ENCODE data around the gene BEX5. TPM values are rescaled to one million over a fixed set of nuclear protein-coding genes. Genes with fewer than 3 reads are reported as not detected.
"Not testable (repeated sequence)": the region's sequence is repeated elsewhere in the genome, so short reads cannot be mapped to it uniquely, and the experiment has no call there.

BEX5 gene
- 1 to 10 TPM; 7.1 to 8.9 TPM for total RNA-seq
- total RNA-seq: 4.4 to 8.2 reads per million in 2 donors

DNA sequence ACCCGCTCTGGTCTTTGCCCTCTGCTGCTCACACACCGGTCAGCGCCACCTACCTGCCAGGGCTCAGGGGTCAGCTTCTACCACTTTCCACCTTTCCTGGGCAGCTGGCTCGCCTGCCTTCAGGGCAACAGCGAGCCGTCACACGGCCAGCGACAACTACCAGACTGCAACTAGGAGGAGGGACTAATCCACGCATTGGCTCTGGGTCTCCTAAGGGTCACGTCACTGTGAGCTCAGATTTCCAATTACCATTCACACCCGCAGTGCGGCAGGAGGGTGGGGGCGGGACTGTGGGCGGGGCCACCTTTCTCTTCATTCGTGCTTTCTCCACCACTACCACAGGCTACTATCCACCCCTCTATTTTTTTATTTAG is at the start of gene BEX5:
TSS of gene BEX5 (minus strand) at position 172 of the 374 bp plus-strand sequence. CDS start 1,712 bp downstream, outside the sequence.
- peak within 1 kb of the TSS; percentile 99 for H3K4me3 Mint-ChIP-seq
- DNase-seq (peak; percentile 29 to 45 (median 34)), ATAC-seq (peak; percentile 96)
- H3K4me1 Mint-ChIP-seq: peaks cover 13% of the 10 kb centered on the region
- H3K36me3 Mint-ChIP-seq (ENCODE audit: low read depth): peaks cover 3% of the 10 kb centered on the region
- H3K9me3 ChIP-seq (ENCODE audit: control insufficient read depth, low read length, poor library complexity, severe bottlenecking): no peaks in the 10 kb centered on the region
- H3K27ac Mint-ChIP-seq: peak within 1 kb of the TSS; percentile 95
- H3K27me3 Mint-ChIP-seq: peaks cover 14% of the 10 kb centered on the region

DNA sequence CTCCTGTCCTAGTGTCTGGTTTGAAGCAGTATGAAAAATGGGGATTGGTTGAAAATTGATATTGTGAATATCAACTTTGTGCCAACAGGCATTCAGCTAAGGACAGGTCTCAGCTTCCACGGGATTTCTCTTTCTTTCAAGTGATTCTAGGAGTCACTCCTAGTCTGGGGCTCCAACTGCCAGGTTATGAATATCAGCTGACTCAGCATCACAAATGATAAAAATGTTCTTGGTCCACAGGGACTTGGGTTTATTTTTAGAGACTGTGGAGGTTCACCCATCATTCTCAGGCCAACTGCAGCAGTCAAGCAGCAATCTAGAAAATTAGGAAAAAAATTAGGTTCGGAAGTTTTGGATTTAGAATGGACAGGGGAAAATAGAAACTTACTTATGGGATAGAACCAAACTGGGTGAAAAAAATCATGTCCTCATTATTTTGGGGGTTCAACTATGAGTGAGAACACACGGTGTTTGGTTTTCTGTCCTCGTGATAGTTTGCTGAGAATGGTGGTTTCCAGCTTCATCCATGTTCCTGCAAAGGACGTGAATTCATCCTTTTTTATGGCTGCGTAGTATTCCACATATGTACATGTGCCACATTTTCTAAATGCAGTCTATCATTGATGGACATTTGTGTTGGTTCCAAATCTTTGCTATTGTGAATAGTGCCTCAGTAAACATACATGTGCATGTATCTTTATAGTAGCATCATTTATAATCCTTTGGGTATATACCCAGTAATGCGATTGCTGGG is 30.4 kb upstream of the BEX5 start:
- DNase-seq: no peak
- H3K9me3 ChIP-seq (ENCODE audit: control insufficient read depth, low read length, poor library complexity, severe bottlenecking): no peaks in the 10 kb centered on the region
- no peak for ATAC-seq
- no peaks in the 10 kb centered on the region for H3K36me3 Mint-ChIP-seq (ENCODE audit: low read depth)
- H3K4me1 Mint-ChIP-seq: no peaks in the 10 kb centered on the region
- H3K27me3 Mint-ChIP-seq: no peaks in the 10 kb centered on the region
- H3K4me3 Mint-ChIP-seq: no peak overlapping the region
- no peak overlapping the region for H3K27ac Mint-ChIP-seq

DNA sequence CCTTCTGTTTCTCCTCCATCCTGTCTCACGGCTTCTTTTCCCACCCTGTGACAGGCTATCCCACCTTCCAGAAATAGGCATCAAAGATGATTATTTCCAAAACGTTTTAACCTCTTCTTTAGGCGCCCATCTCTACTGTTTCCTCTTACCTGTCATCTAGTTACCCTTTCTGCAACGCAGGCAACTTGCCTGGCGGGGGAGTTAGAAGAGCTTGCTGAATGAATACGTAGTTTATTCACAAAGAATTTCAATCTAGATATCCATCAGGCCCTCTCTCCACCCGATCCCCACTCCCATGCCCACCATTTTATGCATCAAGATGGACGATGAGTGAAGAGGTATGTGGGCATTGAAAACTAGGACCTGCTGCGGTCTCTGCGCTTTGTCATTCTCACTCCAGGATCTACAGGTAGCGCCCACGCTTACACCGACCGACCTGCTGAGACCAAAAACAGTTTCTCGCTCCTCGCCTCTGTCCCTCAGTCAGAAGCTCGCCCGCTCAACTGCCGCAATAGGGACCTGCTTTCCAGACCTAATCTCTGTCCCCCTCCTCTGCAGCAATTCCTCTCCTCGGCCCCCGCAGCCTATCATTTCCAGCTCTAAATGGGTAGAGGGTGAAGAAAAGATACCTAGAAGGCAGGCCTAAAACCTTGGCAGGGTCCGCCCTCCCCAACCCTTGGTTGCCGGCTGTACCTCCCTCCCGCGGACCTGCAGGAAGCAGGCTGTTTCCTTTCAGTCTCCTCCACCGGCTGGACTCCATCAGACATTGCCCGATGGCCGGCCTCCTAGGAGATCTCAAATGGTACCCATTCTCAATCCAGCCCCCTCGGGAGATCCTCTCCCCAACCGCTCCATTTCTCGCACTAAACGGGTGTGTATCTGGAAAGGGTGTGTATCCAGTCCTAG is 624 bp downstream of the BEX5 start:
- Mint-ChIP-seq H3K4me1 (peaks cover 13% of the 10 kb centered on the region), H3K27ac (peak overlapping the region; percentile 95), H3K4me3 (peak overlapping the region; percentile 99), H3K36me3 (ENCODE audit: low read depth) (peaks cover 3% of the 10 kb centered on the region), H3K27me3 (peaks cover 12% of the 10 kb centered on the region)
- H3K9me3 ChIP-seq (ENCODE audit: control insufficient read depth, low read length, poor library complexity, severe bottlenecking): no peaks in the 10 kb centered on the region
- DNase-seq (peak in 1 of 3 donors; percentile 8), ATAC-seq (peak; percentile 57)

DNA sequence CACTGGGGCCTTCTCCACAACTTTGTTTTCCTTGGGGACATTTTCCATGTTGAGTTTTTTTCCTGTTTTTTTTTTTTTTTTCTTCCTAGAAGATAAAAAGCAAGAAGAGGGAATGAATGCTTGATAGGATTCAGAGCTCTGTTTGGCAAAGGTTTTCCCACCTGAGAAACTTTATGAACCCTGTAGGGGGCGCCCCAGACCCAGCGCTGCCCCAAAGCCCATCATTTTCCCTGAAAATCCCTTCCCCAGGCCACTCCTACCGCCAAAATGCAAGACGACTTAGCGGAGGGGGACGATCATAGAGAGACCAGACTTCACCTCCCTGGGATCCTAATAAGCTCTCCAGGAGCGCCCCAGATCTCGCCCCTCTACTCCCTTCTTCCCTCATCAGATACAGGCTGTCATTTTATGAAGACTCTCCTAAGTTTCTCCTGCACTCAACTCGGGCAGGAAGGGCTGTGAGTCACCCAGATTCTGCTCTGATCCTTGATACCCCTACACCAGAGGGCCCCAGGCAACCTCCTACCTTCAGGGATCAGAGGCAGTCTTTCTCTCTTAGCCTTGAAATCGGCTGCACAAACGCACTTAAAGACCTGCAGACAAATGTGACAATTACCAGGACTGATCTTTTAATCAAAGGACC is 1.4 kb downstream of the BEX5 start:
- H3K4me1 Mint-ChIP-seq: peaks cover 13% of the 10 kb centered on the region
- ATAC-seq (peak; percentile 6), DNase-seq (peak in 2 of 3 donors; percentile 4 to 7)
- peak overlapping the region; percentile 95 for H3K27ac Mint-ChIP-seq
- peaks cover 8% of the 10 kb centered on the region for H3K27me3 Mint-ChIP-seq
- H3K9me3 ChIP-seq (ENCODE audit: control insufficient read depth, low read length, poor library complexity, severe bottlenecking): no peaks in the 10 kb centered on the region
- peak overlapping the region; percentile 99 for H3K4me3 Mint-ChIP-seq
- peaks cover 3% of the 10 kb centered on the region for H3K36me3 Mint-ChIP-seq (ENCODE audit: low read depth)

DNA sequence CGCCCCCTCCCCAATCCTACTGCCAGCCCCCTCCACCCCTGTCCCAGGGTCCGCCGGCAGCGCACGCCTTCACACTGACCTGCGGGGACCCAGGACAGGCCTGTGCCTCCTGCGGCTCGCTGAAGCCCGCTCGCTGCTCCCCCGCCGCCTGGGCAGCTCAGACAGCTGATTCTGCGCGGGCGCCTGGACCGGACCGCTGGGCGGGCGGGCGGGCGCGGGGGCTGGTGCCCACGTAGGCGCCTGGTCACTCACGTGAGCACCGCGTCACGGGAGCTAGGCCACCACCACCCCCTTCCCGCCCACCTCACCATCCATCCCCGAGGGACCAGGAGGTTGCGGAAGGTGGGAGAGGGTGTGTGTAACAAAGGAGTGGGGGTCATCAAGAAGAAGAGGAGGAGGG is 13.5 kb downstream of the BEX5 start, which contains the start of gene TCEAL6:
TSS of gene TCEAL6 (minus strand) at position 208 of the 400 bp plus-strand sequence.
- not testable (repeated sequence) for ATAC-seq; H3K27ac Mint-ChIP-seq; H3K4me3 Mint-ChIP-seq; H3K4me1 Mint-ChIP-seq; DNase-seq; H3K36me3 Mint-ChIP-seq (ENCODE audit: low read depth); H3K9me3 ChIP-seq (ENCODE audit: control insufficient read depth, low read length, poor library complexity, severe bottlenecking)
- H3K27me3 Mint-ChIP-seq: peaks cover 31% of the 10 kb centered on the region

DNA sequence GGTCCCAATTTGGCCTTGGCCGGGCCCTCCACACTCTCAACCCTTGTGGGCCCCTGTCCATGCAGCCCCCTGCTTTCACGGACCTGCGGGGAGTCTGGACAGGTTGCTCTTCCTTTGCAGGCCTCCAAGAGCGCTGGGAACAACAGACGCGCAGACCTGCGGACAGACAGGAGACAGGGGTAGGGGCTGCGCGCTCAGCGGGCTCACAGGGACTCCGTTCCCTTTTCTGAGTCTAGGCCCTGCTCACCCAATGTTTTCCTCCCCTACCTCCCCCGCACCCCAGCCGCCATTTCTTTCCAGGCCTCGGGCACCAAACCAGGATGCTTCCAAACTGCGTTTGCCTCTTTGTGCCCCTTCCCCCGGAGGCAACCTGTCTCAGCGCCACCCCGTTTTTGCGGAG is 14.1 kb downstream of the BEX5 start:
- H3K4me1 Mint-ChIP-seq; H3K27ac Mint-ChIP-seq; DNase-seq; H3K9me3 ChIP-seq (ENCODE audit: control insufficient read depth, low read length, poor library complexity, severe bottlenecking); H3K36me3 Mint-ChIP-seq (ENCODE audit: low read depth); H3K4me3 Mint-ChIP-seq; ATAC-seq: not testable (repeated sequence)
- peaks cover 37% of the 10 kb centered on the region for H3K27me3 Mint-ChIP-seq

DNA sequence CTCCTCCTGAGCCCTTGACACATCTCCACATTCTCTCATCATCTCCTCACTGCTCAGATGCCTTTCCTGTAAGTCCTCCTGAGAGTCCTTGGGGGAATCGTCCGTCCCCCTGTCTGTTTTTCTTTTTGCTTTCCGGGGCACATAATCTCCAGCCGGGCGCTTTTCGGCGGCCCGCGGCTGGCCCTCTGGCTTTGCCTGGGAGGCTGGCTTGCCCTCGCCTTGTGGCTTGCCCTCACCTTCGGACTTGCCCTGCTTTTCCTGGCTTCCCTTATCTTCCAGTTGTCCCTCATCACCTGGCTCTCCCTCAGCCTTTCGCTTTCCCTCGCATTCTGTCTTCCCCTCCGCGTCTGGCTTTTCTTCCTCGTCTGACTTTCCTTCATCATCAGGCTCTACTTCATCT is 14.9 kb downstream of the BEX5 start:
- H3K27ac Mint-ChIP-seq; H3K4me3 Mint-ChIP-seq; ATAC-seq; H3K36me3 Mint-ChIP-seq (ENCODE audit: low read depth); DNase-seq; H3K4me1 Mint-ChIP-seq; H3K9me3 ChIP-seq (ENCODE audit: control insufficient read depth, low read length, poor library complexity, severe bottlenecking): not testable (repeated sequence)
- peaks cover 39% of the 10 kb centered on the region for H3K27me3 Mint-ChIP-seq

DNA sequence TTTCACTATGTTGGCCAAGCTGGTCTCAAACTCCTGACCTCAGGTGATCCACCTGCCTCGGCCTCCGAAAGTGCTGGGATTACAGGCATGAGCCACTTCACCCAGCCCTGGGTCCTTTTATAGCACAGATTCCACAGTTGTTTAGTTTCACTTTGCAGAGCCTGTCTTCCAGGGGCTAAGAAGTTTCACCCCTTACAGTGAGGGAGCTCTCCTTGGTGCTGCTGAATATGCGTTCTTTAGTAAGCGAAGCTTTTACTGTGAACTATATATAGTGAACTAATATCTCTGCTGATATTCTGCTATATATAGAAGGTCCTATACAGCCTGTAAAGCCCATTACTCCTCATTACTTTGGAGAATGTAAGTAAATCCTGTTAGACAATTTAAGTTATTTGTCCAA is 17.7 kb downstream of the BEX5 start:
- DNase-seq (no peak), ATAC-seq (no peak)
- H3K4me1 Mint-ChIP-seq: no peaks in the 10 kb centered on the region
- H3K27me3 Mint-ChIP-seq: peaks cover 26% of the 10 kb centered on the region
- no peaks in the 10 kb centered on the region for H3K36me3 Mint-ChIP-seq (ENCODE audit: low read depth)
- H3K27ac Mint-ChIP-seq: no peak overlapping the region
- H3K9me3 ChIP-seq (ENCODE audit: control insufficient read depth, low read length, poor library complexity, severe bottlenecking): no peaks in the 10 kb centered on the region
- no peak overlapping the region for H3K4me3 Mint-ChIP-seq

DNA sequence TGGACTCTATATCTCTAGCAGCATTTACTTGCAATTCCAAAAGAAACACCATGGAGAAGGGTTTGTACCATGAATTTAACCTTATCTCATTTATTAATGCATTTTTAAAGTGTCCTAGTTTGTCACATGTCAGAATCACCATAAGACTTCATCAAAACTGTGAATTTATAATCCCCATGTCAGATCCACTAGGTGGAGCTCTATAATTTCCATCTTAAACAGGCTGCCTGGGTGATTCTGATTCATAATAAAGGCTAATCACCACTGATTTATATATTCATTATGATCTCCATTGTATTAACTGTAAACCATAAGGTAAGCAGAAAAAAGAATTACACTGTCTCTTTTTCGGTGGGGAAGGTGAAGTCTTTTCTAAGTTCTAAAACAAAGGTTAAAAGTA is 26.3 kb downstream of the BEX5 start:
- H3K9me3 ChIP-seq (ENCODE audit: control insufficient read depth, low read length, poor library complexity, severe bottlenecking): no peaks in the 10 kb centered on the region
- Mint-ChIP-seq H3K27me3 (peaks cover 32% of the 10 kb centered on the region), H3K4me1 (peaks cover 9% of the 10 kb centered on the region), H3K27ac (no peak overlapping the region), H3K36me3 (ENCODE audit: low read depth) (peaks cover 5% of the 10 kb centered on the region), H3K4me3 (no peak overlapping the region)
- no peak for ATAC-seq
- no peak for DNase-seq

DNA sequence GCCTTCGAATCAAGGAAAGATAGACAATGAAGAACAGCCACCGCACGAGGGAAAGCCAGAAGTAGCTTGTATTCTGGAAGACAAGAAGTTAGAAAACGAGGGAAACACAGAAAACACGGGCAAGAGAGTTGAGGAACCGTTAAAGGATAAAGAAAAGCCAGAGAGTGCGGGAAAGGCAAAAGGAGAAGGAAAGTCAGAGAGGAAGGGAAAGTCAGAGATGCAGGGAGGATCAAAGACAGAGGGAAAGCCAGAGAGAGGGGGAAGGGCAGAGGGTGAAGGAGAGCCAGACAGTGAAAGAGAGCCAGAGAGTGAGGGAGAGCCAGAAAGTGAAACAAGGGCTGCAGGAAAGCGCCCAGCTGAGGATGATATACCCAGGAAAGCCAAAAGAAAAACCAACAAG is 28.9 kb downstream of the BEX5 start:
- ATAC-seq (no peak), DNase-seq (no peak)
- Mint-ChIP-seq H3K27ac (no peak overlapping the region), H3K4me1 (peaks cover 10% of the 10 kb centered on the region), H3K36me3 (ENCODE audit: low read depth) (peaks cover 6% of the 10 kb centered on the region), H3K4me3 (no peak overlapping the region), H3K27me3 (peaks cover 35% of the 10 kb centered on the region)
- H3K9me3 ChIP-seq (ENCODE audit: control insufficient read depth, low read length, poor library complexity, severe bottlenecking): no peaks in the 10 kb centered on the region

DNA sequence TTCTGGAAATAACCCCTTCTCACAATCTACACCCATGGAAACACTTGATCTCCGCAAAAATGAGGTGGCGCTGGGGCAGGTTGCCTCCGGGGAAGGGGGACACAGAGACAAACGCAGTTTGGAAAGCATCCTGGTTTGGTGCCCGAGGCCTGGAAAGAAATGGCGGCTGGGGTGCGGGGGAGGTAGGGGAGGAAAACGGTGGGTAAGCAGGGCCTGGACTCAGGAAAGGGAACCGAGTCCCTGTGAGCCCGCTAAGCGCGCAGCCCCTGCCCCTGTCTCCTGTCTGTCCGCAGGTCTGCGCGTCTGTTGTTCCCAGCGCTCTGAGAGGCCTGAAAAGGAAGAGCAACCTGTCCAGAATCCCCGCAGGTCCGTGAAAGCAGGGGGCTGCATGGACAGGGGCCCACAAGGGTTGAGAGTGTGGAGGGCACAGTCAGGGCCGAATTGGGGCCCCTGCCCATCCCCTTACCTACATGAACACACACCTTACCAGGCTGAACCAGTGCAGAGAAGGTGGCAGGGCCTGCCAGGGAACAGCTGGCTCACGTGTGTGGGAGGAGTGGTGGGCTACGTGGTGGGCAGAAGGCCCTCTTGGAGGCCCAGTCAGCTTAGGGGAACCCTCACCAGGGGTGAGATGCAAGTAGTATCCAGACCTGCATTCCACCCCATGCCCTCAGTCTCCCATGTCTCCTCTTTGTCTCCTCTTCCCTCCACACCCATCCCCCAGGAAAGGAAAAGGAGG is 29.5 kb downstream of the BEX5 start:
- H3K9me3 ChIP-seq (ENCODE audit: control insufficient read depth, low read length, poor library complexity, severe bottlenecking); ATAC-seq; H3K36me3 Mint-ChIP-seq (ENCODE audit: low read depth); H3K27ac Mint-ChIP-seq; DNase-seq: not testable (repeated sequence)
- H3K4me1 Mint-ChIP-seq: peaks cover 10% of the 10 kb centered on the region
- peaks cover 35% of the 10 kb centered on the region for H3K27me3 Mint-ChIP-seq
- peak overlapping the region; percentile 52 for H3K4me3 Mint-ChIP-seq

DNA sequence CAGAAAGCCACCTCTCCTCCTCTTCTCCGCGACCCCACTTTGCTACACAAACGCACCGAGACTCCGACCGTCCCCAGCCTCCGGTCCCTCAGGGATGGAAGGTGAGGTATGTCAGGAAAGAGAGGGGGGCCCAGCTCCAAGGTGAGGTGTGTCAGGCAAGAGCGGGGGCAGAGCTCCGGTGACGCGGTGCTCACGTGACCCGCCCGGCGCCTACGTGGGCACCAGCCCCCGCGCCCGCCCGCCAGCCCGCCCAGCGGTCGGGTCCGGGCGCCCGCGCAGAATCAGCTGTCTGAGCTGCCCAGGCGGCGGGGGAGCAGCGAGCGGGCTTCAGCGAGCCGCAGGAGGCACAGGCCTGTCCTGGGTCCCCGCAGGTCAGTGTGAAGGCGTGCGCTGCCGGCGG is 30.3 kb downstream of the BEX5 start, which contains the start of gene TCEAL2:
TSS of gene TCEAL2 (plus strand) at position 244 of the 400 bp plus-strand sequence. CDS start 1,152 bp downstream, outside the sequence.
- Mint-ChIP-seq H3K4me1 (peaks cover 10% of the 10 kb centered on the region), H3K27me3 (peaks cover 29% of the 10 kb centered on the region), H3K4me3 (peak within 1 kb of the TSS; percentile 77)
- not testable (repeated sequence) for H3K27ac Mint-ChIP-seq; H3K36me3 Mint-ChIP-seq (ENCODE audit: low read depth); H3K9me3 ChIP-seq (ENCODE audit: control insufficient read depth, low read length, poor library complexity, severe bottlenecking)
- peak; percentile 62 for ATAC-seq
- peak in 1 of 3 donors; percentile 12 for DNase-seq

Measured in T-helper 17 cell (primary cell).